NOMO-1 treated with DMSO at 0.1 percent for 48 hours (cell line): ENCODE results near the gene ERC2.

ENCODE experiments used
- DNase-seq: peaks from one replicate; lab custom pipeline; 2025; ENCODE audit not compliant: unreplicated experiment; lab: John Stamatoyannopoulos, UW

The ERC2 gene

GRCh38 chr3:55692295-55692956, 775.8 kb downstream of the ERC2 start:
- DNase-seq, result no peak

- no peak for DNase-seq
Observed at GRCh38 chr3:55691141-55691540, 777.1 kb downstream of the ERC2 start.

GRCh38 chr3:55690726-55691125, 777.5 kb downstream of the ERC2 start:
- DNase-seq, result no peak

- no peak for DNase-seq
Observed at GRCh38 chr3:55690177-55690576, 778.1 kb downstream of the ERC2 start.

GRCh38 chr3:55688154-55688553, 780.1 kb downstream of the ERC2 start:
- DNase-seq, result no peak

GRCh38 chr3:55687526-55687925, 780.7 kb downstream of the ERC2 start:
- no peak for DNase-seq

- no peak for DNase-seq
Observed at GRCh38 chr3:55686426-55687254, 781.6 kb downstream of the ERC2 start.

GRCh38 chr3:55683666-55684270, 784.5 kb downstream of the ERC2 start:
- DNase-seq, result no peak

GRCh38 chr3:55682461-55682860, 785.8 kb downstream of the ERC2 start:
- no peak for DNase-seq

GRCh38 chr3:55678546-55679216, 789.6 kb downstream of the ERC2 start:
- DNase-seq, result no peak

GRCh38 chr3:55676643-55677042, 791.6 kb downstream of the ERC2 start:
- no peak for DNase-seq

GRCh38 chr3:55675478-55675877, 792.8 kb downstream of the ERC2 start:
- DNase-seq, result no peak

GRCh38 chr3:55673764-55674163, 794.5 kb downstream of the ERC2 start:
- DNase-seq, result no peak

GRCh38 chr3:55669133-55669532, 799.1 kb downstream of the ERC2 start:
- no peak for DNase-seq

- DNase-seq, result no peak
Observed at GRCh38 chr3:55668359-55668758, 799.9 kb downstream of the ERC2 start.

GRCh38 chr3:55664387-55664786, 803.9 kb downstream of the ERC2 start:
- no peak for DNase-seq

GRCh38 chr3:55662683-55663082, 805.6 kb downstream of the ERC2 start:
- no peak for DNase-seq

- no peak for DNase-seq
Observed at GRCh38 chr3:55661571-55661970, 806.7 kb downstream of the ERC2 start.

GRCh38 chr3:55661141-55661540, 807.1 kb downstream of the ERC2 start:
- no peak for DNase-seq

GRCh38 chr3:55660642-55661041, 807.6 kb downstream of the ERC2 start:
- DNase-seq, result no peak

GRCh38 chr3:55659701-55660100, 808.6 kb downstream of the ERC2 start:
- DNase-seq, result no peak
